Natural killer cell (primary cell): ENCODE data around the gene NEDD4L. TPM values are rescaled to one million over a fixed set of nuclear protein-coding genes. Genes with fewer than 3 reads are reported as not detected.

ENCODE experiments used
- ATAC-seq, 3 donors: fragments of 150-1000 bp in 2 of 3; fragments of 200-7000 bp in 1 of 3; cut with Tn5 transposase; 1 replicate in 1 of 3; 2 replicates in 2 of 3; pipeline ENCODE4 v1.10.0; 2021; ENCODE audit warnings: mild to moderate bottlenecking in 2 of 3, moderate library complexity in 2 of 3
- DNase-seq, 2 donors: peaks; one replicate each; pipeline versions ENCODE4 v3.0.0 to v3.0.0-alpha.2; 2013 to 2021; ENCODE audit warnings: mixed read lengths in 1 of 2
- H3K27ac ChIP-seq: one replicate; pipeline ENCODE4 v1.5.1; 2013; ENCODE audit warnings: mild to moderate bottlenecking, low read length
- H3K27me3 ChIP-seq: one replicate; pipeline ENCODE4 v1.6.1; 2013; ENCODE audit warnings: low read length; ENCODE audit not compliant: control insufficient read depth, insufficient read depth
- H3K36me3 ChIP-seq: one replicate; pipeline ENCODE4 v1.6.1; 2013; ENCODE audit warnings: low read length; ENCODE audit not compliant: control insufficient read depth, insufficient read depth
- H3K4me1 ChIP-seq: one replicate; pipeline ENCODE4 v1.6.1; 2013; ENCODE audit warnings: low read length; ENCODE audit not compliant: control insufficient read depth, insufficient read depth
- H3K4me3 ChIP-seq: one replicate; pipeline ENCODE4 v1.5.1; 2013; ENCODE audit warnings: low read length
- H3K9me3 ChIP-seq: one replicate; pipeline ENCODE4 v1.6.1; 2013; ENCODE audit warnings: low read length; ENCODE audit not compliant: control insufficient read depth, insufficient read depth
- H3K27ac Mint-ChIP-seq, 2 donors: one replicate each; pipeline ENCODE4 v1.8.0; 2022; ENCODE audit warnings: mild to moderate bottlenecking in 2 of 2, mixed read lengths in 2 of 2, moderate library complexity in 1 of 2
- H3K27me3 Mint-ChIP-seq, 2 donors: one replicate each; pipeline ENCODE4 v1.8.0; 2022; ENCODE audit warnings: low read depth in 2 of 2, mixed read lengths in 2 of 2
- H3K36me3 Mint-ChIP-seq: one replicate; pipeline ENCODE4 v1.8.0; 2022; ENCODE audit warnings: mixed read lengths
- H3K4me1 Mint-ChIP-seq, 2 donors: one replicate each; pipeline ENCODE4 v1.8.0; 2022; ENCODE audit warnings: mixed read lengths in 2 of 2
- H3K4me3 Mint-ChIP-seq: one replicate; pipeline ENCODE4 v1.8.0; 2022; ENCODE audit warnings: mild to moderate bottlenecking, moderate library complexity, mixed read lengths
- H3K9me3 Mint-ChIP-seq, 2 donors: one replicate each; pipeline ENCODE4 v1.8.0; 2022; ENCODE audit warnings: mixed read lengths in 2 of 2
- WGBS: methylation state at CpG from one replicate; pipeline ENCODE4 v1.1.7; 2013; ENCODE audit warnings: missing lambda C conversion rate; ENCODE audit not compliant: insufficient coverage; 5-methylcytosine and 5-hydroxymethylcytosine counted together
- intact Hi-C: fragments of 100-400 bp; cut with micrococcal nuclease; formaldehyde crosslinking; loops from one replicate; pipeline ENCODE4 v1.14.2; 2022
- total RNA-seq, 4 donors: library from RNA; stranded (reverse); fragments of 120-200 nt in 1 of 4; gene quantifications; one replicate each; pipeline versions ENCODE4 v1.2.3 to v1.2.4, GENCODE V29; 2013 to 2022
- TF ChIP-seq, protein P1 (sequence below): fragments of 200-600 bp; IDR thresholded peaks from one replicate; pipeline ENCODE4 v1.8.0; 2022; ENCODE audit warnings: antibody characterized with exemption

Gene NEDD4L
- total RNA-seq, 3 donors from 2014 or later (not counting 1 experiment from before 2014, with no cell fraction given): 3.4 to 15.3 (median 14.3) TPM

DNA sequence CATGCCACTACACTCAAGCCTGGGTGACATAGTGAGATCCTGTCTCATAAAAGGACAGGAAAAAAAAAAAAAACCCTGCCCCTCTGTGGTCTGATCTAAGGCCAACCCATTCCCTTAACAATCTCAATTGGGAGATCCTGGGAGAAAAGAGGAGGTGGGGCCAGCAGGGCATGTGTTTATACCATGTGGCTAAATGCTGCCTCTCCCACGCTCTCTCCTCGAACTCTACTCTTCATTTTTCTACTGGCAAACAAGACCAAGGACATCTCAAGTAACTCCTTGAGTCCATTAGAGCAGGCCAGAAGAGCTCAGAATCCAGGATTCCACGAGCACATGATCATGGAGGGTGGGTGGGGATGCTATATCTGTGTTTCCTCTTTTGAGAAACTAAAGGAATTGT, 16.7 kb upstream of the NEDD4L start:
- H3K36me3 ChIP-seq: no peaks in the 10 kb centered on the region
- no peaks in the 10 kb centered on the region for H3K4me1 ChIP-seq
- no peaks in the 10 kb centered on the region for H3K9me3 ChIP-seq
- H3K27ac ChIP-seq: no peak overlapping the region
- TF ChIP-seq, protein P1, sequence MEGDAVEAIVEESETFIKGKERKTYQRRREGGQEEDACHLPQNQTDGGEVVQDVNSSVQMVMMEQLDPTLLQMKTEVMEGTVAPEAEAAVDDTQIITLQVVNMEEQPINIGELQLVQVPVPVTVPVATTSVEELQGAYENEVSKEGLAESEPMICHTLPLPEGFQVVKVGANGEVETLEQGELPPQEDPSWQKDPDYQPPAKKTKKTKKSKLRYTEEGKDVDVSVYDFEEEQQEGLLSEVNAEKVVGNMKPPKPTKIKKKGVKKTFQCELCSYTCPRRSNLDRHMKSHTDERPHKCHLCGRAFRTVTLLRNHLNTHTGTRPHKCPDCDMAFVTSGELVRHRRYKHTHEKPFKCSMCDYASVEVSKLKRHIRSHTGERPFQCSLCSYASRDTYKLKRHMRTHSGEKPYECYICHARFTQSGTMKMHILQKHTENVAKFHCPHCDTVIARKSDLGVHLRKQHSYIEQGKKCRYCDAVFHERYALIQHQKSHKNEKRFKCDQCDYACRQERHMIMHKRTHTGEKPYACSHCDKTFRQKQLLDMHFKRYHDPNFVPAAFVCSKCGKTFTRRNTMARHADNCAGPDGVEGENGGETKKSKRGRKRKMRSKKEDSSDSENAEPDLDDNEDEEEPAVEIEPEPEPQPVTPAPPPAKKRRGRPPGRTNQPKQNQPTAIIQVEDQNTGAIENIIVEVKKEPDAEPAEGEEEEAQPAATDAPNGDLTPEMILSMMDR: no peak
- Mint-ChIP-seq H3K36me3 (no peaks in the 10 kb centered on the region), H3K27me3 (no peaks in the 10 kb centered on the region), H3K27ac (no peak overlapping the region), H3K9me3 (no peaks in the 10 kb centered on the region), H3K4me1 (no peaks in the 10 kb centered on the region), H3K4me3 (no peak overlapping the region)
- intact Hi-C loops: no loop called here
- 82% methylated on average over 3 of the region's 3 CpGs for WGBS
- H3K27me3 ChIP-seq: no peaks in the 10 kb centered on the region
- DNase-seq (no peak), ATAC-seq (no peak)
- no peak overlapping the region for H3K4me3 ChIP-seq

DNA sequence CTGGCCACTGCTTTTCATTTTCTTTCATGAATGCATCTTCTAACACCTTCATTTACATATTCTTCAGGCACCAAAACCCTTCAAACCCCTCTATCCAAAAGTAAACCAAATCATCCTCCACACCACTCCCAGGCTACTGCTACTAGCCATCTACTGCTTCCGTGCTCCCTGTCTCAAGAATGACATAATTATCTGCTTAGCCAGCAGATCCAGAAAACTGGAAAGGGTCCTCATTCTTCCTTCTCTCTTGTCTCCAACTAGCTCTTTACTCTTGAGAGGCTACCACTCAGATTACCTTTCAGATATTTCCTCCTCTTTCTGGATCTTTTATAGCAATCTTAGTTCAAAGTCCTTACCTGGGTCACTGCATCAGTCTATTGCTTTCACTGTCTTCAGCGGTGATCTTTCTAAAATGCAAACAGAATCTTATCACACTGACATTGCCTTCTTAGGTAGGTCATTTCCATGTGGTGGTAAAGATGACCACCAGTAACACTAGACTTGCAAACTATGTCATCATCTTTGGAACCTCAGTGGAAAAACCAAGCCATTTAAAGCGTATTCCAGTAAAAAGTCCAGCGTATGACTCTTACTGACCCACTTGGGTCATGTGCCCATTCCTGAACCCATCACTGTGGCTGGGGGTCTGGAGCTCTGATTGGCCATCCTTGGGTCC, 15.8 kb upstream of the NEDD4L start:
- Histone ChIP-seq H3K27me3 (peaks cover 3% of the 10 kb centered on the region), H3K9me3 (no peaks in the 10 kb centered on the region), H3K4me3 (no peak overlapping the region), H3K27ac (no peak overlapping the region), H3K36me3 (no peaks in the 10 kb centered on the region), H3K4me1 (no peaks in the 10 kb centered on the region)
- Mint-ChIP-seq H3K27me3 (no peaks in the 10 kb centered on the region), H3K4me1 (no peaks in the 10 kb centered on the region), H3K9me3 (no peaks in the 10 kb centered on the region), H3K4me3 (no peak overlapping the region), H3K27ac (no peak overlapping the region), H3K36me3 (no peaks in the 10 kb centered on the region)
- ATAC-seq: no peak
- intact Hi-C loops: no loop called here
- no peak for DNase-seq
- TF ChIP-seq, protein P1: no peak
- 93% methylated on average over 3 of the region's 4 CpGs for WGBS

DNA sequence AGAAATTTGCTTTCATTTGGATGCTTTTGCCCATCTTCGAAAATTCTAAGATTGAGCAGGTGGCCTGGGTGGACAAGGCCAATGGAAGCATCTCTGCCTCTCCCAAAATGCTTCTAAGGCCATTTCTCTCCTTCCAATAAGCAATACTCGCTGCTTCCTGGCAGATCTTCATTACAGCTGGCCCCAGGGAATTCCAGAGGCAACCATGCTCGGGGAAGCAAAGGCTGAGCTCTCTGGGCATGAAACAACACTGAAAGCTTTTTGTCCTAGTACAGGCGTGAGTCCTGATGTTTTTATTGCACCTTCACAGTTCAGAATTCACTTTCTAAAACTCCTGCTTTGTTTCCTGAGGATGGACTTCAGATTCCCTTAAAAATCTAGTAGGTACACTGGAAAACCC, 11.8 kb upstream of the NEDD4L start:
- ATAC-seq: no peak
- Histone ChIP-seq H3K27me3 (peaks cover 11% of the 10 kb centered on the region), H3K36me3 (no peaks in the 10 kb centered on the region), H3K9me3 (no peaks in the 10 kb centered on the region), H3K27ac (no peak overlapping the region), H3K4me3 (no peak overlapping the region), H3K4me1 (no peaks in the 10 kb centered on the region)
- H3K9me3 Mint-ChIP-seq: no peaks in the 10 kb centered on the region
- no peaks in the 10 kb centered on the region for H3K36me3 Mint-ChIP-seq
- no peaks in the 10 kb centered on the region for H3K4me1 Mint-ChIP-seq
- no peak overlapping the region for H3K27ac Mint-ChIP-seq
- 83% methylated on average over 4 of the region's 4 CpGs for WGBS
- no peak overlapping the region for H3K4me3 Mint-ChIP-seq
- peaks cover 15 to 16% of the 10 kb centered on the region in 2 donors for H3K27me3 Mint-ChIP-seq
- no peak for DNase-seq
- TF ChIP-seq, protein P1: no peak
- intact Hi-C loops: no loop called here

DNA sequence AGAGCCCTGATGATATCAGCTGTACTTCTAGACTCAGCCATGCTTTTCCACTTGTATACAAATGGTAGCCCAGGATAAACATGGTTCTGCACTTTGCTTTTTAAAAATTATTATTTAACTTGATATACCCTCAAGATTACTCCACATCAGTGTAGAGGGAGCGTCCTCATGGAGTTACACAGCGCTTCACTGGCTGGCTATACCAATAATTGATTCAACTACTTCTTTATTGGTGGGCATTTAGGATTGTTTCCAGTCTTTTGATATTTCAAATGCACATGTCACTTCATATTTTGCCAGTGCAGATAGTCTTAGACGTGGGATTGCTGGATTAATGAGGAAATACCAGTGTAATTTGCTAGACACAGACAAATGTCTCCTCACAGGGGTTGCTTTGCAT, 10.8 kb upstream of the NEDD4L start:
- no peaks in the 10 kb centered on the region for H3K9me3 Mint-ChIP-seq
- H3K4me1 Mint-ChIP-seq: no peaks in the 10 kb centered on the region
- TF ChIP-seq, protein P1: no peak
- no peak for ATAC-seq
- H3K4me1 ChIP-seq: no peaks in the 10 kb centered on the region
- no peak overlapping the region for H3K27ac Mint-ChIP-seq
- no peak overlapping the region for H3K27ac ChIP-seq
- WGBS: 71% methylated on average over 1 of the region's 3 CpGs
- no peaks in the 10 kb centered on the region for H3K36me3 Mint-ChIP-seq
- intact Hi-C loops: no loop called here
- no peak overlapping the region for H3K4me3 Mint-ChIP-seq
- DNase-seq: no peak
- H3K27me3 ChIP-seq: peaks cover 12% of the 10 kb centered on the region
- no peaks in the 10 kb centered on the region for H3K36me3 ChIP-seq
- H3K9me3 ChIP-seq: no peaks in the 10 kb centered on the region
- H3K27me3 Mint-ChIP-seq: peaks cover 15 to 19% of the 10 kb centered on the region in 2 donors
- no peak overlapping the region for H3K4me3 ChIP-seq
